HG02870 (cell line): ENCODE results near the gene LHX2.

Experiments used
- ATAC-seq: cut with Tn5 transposase; IDR thresholded peaks from one replicate; pipeline ENCODE4 v1.9.1; 2021; ENCODE audit warnings: mild to moderate bottlenecking, moderate library complexity; ENCODE audit not compliant: unreplicated experiment

Gene LHX2

DNA sequence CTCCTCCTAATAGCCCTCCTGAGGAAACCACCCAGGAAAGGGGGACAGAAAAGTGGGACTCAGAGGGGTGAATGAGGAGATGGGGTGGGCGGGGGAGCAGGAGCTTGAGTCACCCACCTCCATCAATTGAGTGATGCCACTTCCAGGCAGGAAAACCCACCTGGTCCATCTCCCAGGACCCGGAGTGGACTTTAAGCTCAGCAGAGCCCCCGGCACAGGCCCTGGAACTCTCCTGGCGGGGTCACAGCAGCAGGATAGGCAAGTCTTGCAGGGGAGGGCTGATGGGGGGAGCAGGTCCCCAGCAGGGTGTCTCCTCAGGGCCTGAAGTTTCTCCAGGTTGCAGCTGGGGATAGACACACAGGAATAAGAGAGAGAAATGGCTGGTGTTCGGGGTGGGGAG, 40.8 kb downstream of the LHX2 start:
- no peak for ATAC-seq

- peak; percentile 99 for ATAC-seq
Measured at GRCh38 chr9:124054582-124055227, 43.1 kb downstream of the LHX2 start.

GRCh38 chr9:124060844-124061605, 49.5 kb downstream of the LHX2 start:
- ATAC-seq = no peak

- no peak for ATAC-seq
Measured at GRCh38 chr9:124062172-124062571, 50.6 kb downstream of the LHX2 start.

- ATAC-seq = no peak
Measured at GRCh38 chr9:124066783-124067577, 55.4 kb downstream of the LHX2 start.

DNA sequence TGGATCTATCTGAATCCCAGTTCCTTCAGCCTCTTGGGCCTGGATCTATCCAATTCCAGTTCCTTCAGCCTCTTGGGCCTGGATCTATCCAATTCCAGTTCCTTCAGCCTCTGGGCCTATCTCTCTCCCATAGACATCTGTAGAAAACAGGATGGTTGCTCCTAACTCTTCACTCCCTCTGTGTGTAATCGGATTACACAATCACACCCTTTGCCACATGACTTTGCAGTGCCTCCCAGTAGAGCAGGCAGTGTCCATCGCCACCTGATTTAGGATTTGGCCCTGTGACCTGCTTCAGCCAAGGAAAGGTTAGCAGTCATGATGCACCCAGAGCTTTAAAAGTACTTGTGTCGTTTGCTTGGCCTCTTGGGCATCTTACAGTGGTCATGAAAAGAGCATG, 56.7 kb downstream of the LHX2 start:
- ATAC-seq = no peak

GRCh38 chr9:124074746-124075145, 63.2 kb downstream of the LHX2 start:
- ATAC-seq = no peak

DNA sequence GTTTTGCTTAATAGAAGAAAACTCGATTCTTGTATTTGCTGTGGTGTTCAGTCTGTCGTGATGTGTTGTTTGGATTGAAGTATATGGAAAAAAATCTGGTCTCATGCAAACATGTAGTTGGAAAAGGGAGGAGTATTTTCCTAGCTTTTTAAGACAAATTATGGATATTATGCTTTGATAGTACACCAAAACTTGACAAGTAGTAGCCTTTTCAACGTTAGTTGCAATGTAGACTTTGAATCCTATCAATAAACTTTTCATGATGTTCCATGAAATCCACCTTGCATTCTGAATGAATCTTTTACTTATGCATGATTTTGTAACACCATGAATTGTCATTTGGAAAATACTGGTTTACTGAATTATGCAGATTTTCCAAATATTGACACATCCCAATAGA, 64.2 kb downstream of the LHX2 start:
- no peak for ATAC-seq

GRCh38 chr9:124077915-124078572, 66.5 kb downstream of the LHX2 start:
- no peak for ATAC-seq

GRCh38 chr9:124078641-124079040, 67.1 kb downstream of the LHX2 start:
- ATAC-seq = no peak

GRCh38 chr9:124079176-124079925, 67.8 kb downstream of the LHX2 start:
- ATAC-seq = no peak

- no peak for ATAC-seq
Measured at GRCh38 chr9:124082622-124083021, 71.1 kb downstream of the LHX2 start.
